Fibroblast of skin of right quadriceps (primary cell): ENCODE results near the gene ASIC3.

ENCODE experiments used
- DNase-seq: peaks from one replicate; pipeline ENCODE4 v3.0.0-alpha.2; 2013

The ASIC3 gene

DNA sequence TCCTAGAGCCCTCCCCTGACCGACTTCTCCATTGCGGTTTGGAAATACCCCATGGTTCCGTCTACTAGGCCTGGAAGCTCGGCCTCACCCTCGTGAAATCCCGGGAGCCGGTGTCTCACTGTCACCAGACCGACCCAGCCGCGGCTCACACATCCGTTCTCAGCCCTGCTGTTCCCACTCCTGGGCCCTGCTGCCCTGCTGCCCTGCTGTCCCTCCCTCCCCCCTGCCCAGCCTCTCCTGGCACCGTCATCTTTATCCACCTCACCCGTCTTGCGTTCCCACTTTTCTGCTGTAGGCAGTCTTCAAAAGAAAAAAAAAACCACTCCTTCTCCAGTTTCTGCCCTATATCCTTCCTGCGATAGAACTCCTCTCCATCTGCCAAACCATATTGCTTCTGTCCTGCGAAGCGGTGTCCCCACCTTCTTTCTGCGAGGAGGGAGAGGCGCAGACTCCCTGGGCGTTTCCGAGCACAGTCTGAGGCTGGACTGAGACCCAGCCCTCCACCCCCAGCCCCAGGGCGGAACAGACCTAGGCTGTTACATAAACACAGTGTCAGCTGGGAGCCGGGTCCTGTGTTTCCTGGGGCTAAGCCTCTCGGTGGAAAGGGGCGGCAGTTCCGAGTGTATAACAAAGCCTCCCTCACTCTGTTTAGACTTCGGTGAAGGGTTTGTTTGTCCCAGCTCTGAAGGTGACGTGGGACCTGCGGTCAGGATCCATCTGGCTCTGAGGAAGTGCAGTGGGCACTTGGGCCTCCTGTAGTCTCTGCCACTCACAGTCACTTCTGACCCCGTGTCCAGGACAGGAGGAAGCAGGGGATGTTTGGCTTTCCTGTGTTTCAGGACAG is 40.7 kb downstream of the ASIC3 start:
- DNase-seq: no peak

DNA sequence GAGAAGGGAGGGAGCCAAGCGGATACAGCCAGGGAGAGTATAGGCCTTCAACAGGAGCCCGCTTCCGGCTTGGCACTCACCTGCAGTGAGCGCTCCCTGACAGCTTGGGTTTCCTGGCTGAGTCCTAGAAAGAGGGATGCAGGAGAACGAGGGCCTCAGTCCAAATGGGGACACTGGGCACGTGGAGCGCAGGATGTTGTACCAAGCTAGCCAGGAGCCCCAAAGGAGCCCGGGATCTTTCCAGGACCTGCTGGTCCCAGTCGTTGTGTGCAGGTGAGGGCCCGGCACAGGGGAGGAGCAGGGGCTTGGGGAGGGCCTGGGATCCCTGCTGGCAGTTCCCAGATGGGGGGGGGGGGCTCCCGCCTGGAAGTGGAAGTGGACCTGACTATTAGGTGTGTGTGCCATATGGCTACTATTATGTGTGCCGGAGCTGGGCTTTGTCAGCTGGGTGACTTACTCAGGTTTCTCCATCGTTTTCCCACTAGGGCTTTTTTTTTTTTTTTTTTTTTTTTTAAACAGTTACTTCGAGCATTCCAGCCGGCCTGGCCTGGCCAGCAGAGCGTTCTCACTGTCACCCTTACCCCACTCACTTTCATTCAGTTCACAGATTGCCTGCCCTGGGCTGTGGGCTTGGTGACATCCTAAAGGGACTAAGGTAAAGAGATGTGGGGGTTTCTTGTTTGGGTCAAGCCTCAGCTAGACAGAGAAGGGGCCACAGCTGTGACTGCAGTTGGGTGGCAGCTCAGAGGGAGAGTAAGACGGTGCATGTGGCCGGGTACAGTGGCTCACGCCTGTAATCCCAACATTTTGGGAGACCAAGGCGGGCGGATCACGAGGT is 41.8 kb downstream of the ASIC3 start:
- DNase-seq: no peak

DNA sequence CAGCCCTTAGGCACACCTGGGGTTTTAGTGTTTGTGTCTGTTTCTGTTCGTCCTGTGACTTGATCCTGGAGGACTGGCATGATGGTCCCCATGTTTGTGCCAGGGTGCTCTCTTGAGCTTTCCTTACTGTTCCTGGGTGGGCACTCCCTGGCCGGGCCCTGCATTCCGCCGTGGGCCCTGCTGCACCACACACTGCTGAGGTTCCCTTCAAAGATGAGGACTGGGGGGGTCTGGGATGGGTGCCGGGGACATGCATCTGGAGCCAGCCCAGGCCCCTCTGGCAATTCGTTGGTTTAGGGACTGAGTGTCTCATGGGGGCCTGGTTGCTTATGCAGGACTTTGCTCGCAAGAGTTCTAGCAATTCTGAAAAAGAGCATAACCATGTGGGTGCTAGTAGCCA is 42.7 kb downstream of the ASIC3 start:
- DNase-seq: no peak

DNA sequence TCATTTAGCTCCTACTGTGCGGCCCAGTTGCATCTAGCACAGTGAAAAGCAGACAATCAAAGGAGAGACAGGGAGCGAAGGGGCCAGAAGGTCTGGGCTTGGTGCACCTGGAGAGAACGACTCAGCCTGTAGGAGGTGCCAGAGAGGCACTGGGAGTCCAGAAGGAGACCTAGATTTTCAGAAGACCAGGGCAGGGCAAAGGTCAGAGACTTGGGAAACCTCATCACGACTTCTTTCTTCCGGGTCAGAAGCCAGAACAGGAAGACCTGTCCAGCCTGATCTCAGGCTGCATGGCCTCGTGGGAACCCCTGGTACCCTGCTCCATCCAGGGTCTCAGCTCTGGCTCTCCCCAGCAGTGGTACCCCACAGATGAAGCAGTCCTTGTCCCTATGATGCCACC is 43.1 kb downstream of the ASIC3 start:
- DNase-seq: no peak

DNA sequence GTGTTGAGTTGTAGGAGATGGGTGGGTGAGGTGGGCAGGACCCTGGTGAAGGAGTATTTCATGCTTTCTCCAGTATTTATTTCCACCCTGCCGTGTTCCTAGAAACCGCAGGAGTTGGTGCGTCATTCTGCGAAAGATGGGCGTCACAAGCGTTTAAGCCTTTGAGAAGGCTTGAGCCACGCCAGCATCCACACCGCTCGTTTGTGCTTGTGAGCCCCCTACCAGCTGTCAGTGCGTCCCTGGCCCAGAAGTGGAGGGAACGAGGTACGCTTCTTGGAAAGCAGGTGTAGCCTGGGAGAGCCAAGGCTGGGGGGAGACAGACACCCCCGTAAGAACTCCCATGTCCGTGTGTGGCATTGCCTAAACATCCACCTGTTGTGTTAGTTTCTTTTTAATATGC is 43.7 kb downstream of the ASIC3 start:
- DNase-seq: no peak

DNA sequence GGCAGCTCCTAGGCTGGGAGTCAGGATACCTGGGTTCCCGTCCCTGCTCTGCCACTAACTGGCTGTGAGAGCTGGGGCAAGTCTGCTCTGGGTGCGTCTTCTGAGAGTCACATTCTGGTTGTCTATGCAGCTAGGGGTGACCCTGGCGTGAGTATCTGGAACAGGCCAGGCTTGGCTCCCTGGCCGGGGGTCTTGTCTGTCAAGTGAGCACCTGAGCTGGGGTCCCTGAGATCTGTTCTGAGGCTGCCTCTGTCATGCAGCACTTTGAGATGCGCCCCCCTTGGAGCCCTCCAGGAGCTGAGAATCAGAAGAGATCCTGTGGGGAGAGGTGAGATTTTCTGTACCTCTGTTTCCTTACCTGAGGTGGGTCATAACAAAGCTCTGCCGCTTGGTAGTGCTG is 45.4 kb downstream of the ASIC3 start:
- DNase-seq: no peak

DNA sequence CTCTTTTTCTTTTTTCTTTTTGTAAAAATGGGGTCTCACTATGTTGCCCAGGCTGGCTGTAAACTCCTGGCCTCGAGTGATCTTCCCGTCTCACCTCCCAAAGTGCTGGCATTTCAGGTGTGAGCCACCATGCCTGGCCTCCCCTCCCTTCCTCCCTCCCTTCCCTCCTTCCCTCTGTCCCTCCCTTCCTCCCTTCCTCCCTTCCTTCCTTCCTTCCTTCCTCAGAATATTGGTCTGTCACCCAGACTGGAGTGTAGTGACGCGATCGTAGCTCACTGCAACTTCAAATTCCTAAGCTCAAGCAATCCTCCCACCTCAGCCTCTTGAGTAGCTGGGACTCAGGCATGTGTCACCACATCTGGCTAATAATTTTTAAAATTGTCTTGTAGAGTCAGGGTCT is 46.3 kb downstream of the ASIC3 start:
- no peak for DNase-seq

DNA sequence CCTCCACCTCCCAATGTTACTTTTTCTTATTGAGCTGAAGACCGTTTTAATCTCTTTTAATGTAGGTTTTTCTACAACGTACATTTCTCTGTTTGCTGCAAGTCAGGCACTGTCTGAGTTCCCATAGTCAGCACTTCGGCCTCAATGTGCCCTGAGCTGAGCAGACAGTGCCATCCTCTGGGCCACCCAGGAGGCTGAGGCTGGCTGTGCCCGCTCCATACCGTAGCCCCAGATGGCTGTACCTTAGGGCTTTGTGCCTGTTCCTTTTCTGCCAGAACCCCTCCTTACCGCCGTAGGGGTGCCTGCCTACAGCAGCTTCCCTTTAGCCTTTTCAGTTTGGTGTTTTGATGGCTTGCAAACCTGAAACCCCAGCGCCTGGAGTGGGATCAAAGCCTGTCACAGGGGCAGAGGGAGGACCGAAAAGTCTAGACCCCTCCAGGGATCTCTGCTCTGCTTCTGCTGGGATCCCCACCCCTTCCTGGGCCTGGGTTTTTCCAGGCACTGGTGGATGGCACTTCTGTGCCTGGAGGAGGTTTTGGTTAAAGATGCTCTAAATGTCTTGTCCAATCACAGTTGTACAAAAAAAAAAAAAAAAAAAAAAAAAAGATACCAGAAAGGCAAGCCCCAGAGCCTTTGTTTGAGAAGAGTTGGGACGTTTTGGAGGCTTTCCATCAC is 46.9 kb downstream of the ASIC3 start:
- no peak for DNase-seq

DNA sequence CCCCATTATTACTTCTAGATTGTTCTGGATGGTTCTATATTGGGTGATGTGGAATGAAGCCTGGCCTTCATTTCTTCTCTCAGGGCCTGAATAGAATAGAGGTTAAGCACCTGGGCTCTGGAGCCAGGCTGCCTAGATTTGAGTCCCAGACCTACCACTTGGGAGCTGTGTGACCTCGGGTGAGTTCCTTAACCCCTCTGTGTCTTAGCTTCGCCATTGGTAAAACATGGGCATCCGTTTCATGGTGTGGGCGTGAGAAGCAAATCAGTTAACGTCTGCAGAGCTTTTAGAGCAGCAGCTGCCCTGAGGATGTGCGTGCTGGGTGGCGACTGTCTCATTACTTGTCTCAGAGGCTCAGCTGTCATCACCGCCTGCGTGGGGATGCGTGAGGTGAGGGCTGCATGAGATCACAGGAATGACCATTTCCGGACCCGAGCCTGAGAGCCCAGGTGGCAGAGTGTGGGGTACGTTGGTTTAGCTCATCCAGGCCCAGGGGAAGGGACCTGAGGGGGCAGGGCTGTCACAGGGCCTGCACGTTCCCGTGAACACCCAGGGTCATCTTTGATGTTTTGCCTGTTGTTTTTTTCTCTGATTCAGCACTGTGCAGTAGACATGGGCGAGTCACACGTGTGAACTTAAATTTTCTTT is 47.6 kb downstream of the ASIC3 start:
- DNase-seq: no peak

DNA sequence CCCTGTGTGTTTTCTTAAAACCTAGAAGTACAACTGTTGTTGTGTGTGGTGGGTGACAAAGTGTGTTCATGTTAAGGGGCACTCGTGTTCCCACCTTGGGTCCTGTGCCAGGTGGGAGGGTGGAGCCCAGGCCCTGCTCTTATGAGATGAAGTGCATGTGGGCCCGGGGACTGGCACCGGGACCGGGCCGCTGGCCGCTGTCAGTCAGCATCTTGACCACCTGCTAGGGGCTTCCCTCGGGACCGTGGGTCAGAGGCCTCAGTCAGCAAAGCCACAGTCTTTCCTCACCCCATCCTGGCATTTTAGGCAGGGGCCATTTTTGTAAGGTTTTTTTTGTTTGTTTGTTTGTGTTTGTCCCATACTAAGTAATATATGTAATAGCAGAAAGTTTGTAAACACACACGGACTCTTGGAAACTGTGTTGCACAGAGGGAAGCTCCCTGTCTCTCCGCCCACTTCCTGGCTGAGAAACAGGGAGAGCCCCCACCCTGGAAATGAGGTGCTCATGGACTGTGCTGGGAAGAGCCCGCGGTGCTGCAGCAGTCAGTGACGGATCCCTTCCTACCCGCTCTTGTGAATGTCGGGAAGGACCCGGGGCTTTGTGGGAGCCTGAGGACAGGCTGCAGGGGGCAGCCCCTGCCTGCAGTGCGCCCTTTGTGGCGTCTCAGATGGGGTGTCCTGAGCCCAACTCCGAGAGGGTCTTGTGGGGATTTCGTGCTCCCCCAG is 51.3 kb downstream of the ASIC3 start:
- no peak for DNase-seq

DNA sequence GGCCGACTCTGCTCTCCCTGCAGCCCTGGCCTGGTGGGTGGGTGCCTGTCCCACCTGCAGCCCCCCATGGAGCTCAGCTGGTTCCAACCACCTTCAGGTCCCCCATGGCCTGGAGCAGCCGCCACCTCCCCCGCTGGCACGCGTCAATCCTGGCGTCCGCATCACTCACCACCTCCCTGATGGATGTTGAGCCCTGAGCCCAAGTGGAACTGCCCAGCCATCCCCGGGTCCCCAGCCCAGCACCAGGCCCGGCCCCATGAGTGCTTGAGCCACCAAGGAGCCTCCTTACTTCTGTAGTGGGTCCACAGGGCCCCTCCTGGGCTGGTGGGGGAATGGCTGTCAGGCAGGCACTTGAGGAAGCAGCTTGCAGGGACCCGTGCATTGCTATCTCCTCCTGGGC is 52.6 kb downstream of the ASIC3 start:
- DNase-seq: no peak

DNA sequence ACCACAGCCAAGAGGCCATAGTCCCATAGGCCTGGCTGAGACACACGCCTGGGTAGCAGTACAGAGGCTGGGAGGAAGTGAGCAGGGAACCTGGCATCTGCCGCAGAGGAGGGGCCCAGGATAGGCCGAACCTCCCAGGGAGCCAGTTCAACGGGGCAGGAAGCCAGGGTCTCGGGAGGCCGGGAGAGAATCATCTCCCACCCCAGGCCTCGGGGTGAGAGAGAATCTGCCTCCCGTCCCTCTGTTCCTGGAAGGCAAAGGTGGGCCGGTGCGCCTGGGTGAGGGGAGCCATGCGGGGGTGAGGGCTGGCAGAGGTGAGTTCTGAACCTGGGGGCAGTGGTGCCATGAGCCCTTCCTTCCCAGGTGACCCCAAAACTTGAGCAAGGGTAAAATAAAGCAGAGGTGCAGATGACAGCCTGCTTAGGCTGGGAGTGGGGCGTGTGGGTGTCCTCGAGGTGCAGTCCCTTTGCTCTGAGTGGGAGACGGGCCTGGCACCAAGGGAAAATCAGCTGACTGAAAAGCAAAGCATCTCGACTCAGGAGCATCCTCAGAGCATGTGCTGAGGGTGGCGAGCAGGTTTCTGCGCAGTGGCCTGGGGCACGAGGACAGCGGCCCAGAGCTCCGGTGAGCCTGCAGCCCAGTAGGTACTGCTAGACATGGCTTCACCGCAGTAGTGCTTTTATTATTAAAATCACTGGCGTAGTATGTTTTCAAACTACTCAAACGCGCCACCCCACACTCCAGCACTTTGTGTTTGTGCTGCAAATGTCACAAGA is 53.5 kb downstream of the ASIC3 start:
- DNase-seq: no peak
